Coronary artery (tissue), 2 donors: Measurements from ENCODE around the gene MIA2.
"Not testable (repeated sequence)": the region's sequence is repeated elsewhere in the genome, so short reads cannot be mapped to it uniquely, and the experiment has no call there.

Source experiments
- DNase-seq: peaks from one replicate; pipeline ENCODE4 v3.0.0-alpha.2; 2017; ENCODE audit warnings: low spot score
- H3K27ac ChIP-seq, 2 donors: fragments of 200-600 bp; sonication (generic); one replicate each; pipeline ENCODE4 v1.5.1; 2016 to 2019
- H3K4me3 ChIP-seq: fragments of 200-600 bp; sonication (generic); 2 replicates; pipeline ENCODE4 v1.5.1; 2016; ENCODE audit warnings: mild to moderate bottlenecking, moderate library complexity
- CTCF ChIP-seq: fragments of 200-600 bp; sonication (generic); IDR thresholded peaks from one replicate; pipeline ENCODE4 v1.5.1; 2019; ENCODE audit warnings: antibody characterized with exemption

The MIA2 gene

DNA sequence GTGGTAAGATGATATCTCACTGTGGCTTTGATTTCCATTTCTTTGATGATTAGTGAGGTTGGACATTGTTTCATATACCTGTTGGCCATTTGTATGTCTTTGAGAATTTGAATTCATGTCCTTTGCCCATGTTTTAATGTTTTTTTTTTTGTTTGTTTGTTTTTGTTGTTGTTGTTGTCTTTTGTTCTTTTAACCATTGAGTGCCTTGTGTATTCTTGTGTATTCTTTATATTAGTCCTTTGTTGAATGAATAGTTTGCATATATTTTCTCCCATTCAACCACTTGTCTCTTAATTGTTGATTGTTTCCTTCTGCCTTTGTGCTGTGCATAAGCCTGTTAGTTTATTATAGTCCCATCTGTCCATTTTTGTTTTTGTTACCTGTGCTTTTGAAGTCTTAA lies 126.6 kb downstream of the MIA2 start:
- no peak overlapping the region for H3K27ac ChIP-seq
- no peak for DNase-seq
- no peak for TF ChIP-seq CTCF
- H3K4me3 ChIP-seq = no peak overlapping the region

DNA sequence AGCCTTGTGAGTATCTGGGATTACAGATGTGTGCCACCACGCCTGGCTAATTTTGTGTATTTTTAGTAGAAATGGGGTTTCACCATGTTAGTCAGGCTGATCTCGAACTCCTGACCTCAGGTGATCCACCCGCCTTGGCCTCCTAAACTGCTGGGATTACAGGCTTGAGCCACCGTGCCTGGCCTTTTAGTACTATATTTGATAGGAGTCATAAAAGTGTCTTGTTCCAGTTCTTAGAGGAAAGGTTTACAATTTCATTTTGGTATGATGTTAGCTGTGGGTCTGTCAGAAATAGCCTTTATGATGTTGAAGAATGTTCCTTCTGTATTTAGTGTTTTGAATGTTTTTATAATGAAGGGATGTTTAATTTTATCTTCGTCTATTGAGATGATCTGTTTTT lies 127.8 kb downstream of the MIA2 start:
- H3K27ac ChIP-seq, H3K4me3 ChIP-seq, DNase-seq: not testable (repeated sequence)

DNA sequence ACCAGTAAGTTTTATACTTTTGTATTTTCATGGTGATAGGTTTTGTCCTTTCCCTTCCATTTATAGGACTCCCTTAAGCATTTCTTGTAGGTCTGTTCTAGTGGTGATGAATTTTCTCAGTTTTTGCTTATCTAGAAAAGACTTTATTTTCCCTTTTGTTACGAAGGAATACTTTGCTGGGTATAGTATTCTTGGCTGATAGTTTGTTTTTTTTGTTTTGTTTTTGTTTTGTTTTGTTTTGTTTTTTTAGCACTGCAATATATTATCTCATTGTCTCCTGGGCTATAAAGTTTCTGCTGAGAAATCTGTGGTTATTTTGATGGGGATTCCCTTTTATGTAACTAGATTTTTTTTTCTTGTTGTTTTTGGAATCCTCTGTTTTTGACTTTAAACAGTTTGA lies 130.8 kb downstream of the MIA2 start:
- DNase-seq = no peak
- H3K4me3 ChIP-seq = no peak overlapping the region
- H3K27ac ChIP-seq = no peak overlapping the region
- TF ChIP-seq CTCF = no peak

GRCh38 chr14:39365354-39365753 lies 131.6 kb downstream of the MIA2 start:
- H3K4me3 ChIP-seq = no peak overlapping the region
- DNase-seq = no peak
- no peak overlapping the region for H3K27ac ChIP-seq
- no peak for TF ChIP-seq CTCF

- H3K27ac ChIP-seq = no peak overlapping the region
Measured at GRCh38 chr14:39366460-39367386, 133.0 kb downstream of the MIA2 start.

GRCh38 chr14:39367387-39367751 lies 133.7 kb downstream of the MIA2 start:
- DNase-seq = no peak
- H3K27ac ChIP-seq = no peak overlapping the region
- no peak overlapping the region for H3K4me3 ChIP-seq
- TF ChIP-seq CTCF = no peak

More at GRCh38 chr14:39366460-39367386, 133.0 kb downstream of the MIA2 start:
- no peak overlapping the region for H3K4me3 ChIP-seq
- DNase-seq = no peak
- no peak for TF ChIP-seq CTCF

DNA sequence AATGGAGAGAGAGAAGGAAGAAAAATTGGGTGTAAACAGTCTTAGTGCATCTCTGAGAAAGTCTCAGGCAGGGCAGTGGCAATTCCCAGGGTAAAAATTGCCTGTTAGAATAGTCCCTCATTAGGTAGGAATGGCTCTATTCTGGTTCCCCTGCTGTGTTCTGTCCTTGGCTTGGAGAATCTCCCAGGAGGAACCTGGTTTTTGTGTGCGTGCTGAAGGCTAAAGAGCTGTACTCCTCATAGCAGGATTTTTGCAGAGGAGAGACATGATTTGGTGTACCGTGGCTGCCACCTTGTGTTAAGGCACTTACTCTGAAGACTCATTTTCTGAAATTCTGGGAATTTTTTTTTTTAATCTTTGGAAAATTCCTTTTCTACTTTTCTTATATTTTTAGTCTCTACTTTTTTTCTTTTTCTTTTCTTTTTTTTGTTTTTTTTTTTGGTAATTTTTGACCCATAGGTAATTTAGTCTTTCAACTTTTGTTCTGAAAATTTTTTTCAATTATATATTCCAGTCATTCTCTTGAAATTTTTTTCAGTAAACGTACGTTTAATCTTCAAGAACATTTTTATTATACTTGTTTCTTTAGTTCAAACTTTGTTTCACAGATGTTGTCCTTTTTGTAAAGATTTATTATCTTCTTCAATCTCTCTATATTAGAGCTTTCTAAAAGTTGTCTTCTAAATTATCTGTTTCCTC lies 134.7 kb downstream of the MIA2 start:
- no peak for DNase-seq
- no peak for TF ChIP-seq CTCF
- H3K27ac ChIP-seq = no peak overlapping the region
- no peak overlapping the region for H3K4me3 ChIP-seq
